Measurements from ENCODE around the gene CEP78.

The CEP78 gene

GRCh38 chr9:78314953-78315870 lies 79.3 kb downstream of the CEP78 start:
- Histone ChIP-seq H3K4me1 (peaks cover 0 to 11% (median 0%) of the 10 kb centered on the region in 10 experiments; a peak in 7 of 20 replicates), H3K9me3 (replicated peaks in 1 of 11) (peaks cover 0 to 8% (median 0%) of the 10 kb centered on the region in 11 experiments; a peak in 1 of 22 replicates), H3K27me3 (no peaks in the 10 kb centered on the region), H3K27ac (peak overlapping the region in 1 of 11 experiments; percentile 10; a peak in 1 of 22 replicates), H3K4me2 (peak overlapping the region in 4 of 11 experiments; percentile 13 to 39 (median 17); a peak in 6 of 22 replicates), H3K36me3 (peaks cover 64 to 96% (median 95%) of the 10 kb centered on the region in 11 experiments), H3K4me3 (no peak overlapping the region), H4K20me1 (peaks cover 0 to 88% (median 24%) of the 10 kb centered on the region in 11 experiments; a peak in 14 of 22 replicates), H3K9ac (no peak overlapping the region; a peak in 2 of 22 replicates)
- no peak for TF ChIP-seq Cebpa-rat (IDR thresholded peaks at IDR 0.05)

GRCh38 chr9:78316166-78316892 lies 80.5 kb downstream of the CEP78 start:
- Histone ChIP-seq H3K4me3 (no peak overlapping the region), H3K9me3 (replicated peaks in 1 of 11) (peaks cover 0 to 8% (median 0%) of the 10 kb centered on the region in 11 experiments; a peak in 1 of 22 replicates), H3K27me3 (no peaks in the 10 kb centered on the region), H3K4me1 (peaks cover 0 to 11% (median 0%) of the 10 kb centered on the region in 10 experiments; a peak in 7 of 20 replicates), H3K4me2 (no peak overlapping the region), H4K20me1 (peaks cover 0 to 87% (median 24%) of the 10 kb centered on the region in 11 experiments; a peak in 14 of 22 replicates), H3K36me3 (peaks cover 61 to 96% (median 92%) of the 10 kb centered on the region in 11 experiments), H3K9ac (no peak overlapping the region), H3K27ac (no peak overlapping the region)
- TF ChIP-seq Cebpa-rat (IDR thresholded peaks at IDR 0.05): no peak

- Histone ChIP-seq H3K4me2 (no peak overlapping the region), H3K36me3 (peaks cover 54 to 100% (median 90%) of the 10 kb centered on the region in 11 experiments), H3K27me3 (no peaks in the 10 kb centered on the region), H3K4me1 (peaks cover 7 to 25% (median 9%) of the 10 kb centered on the region in 10 experiments; a peak in 17 of 20 replicates), H3K9me3 (replicated peaks in 1 of 11) (peaks cover 0 to 8% (median 0%) of the 10 kb centered on the region in 11 experiments; a peak in 1 of 22 replicates), H3K27ac (no peak overlapping the region), H3K9ac (no peak overlapping the region), H4K20me1 (peaks cover 0 to 86% (median 22%) of the 10 kb centered on the region in 11 experiments; a peak in 14 of 22 replicates), H3K4me3 (no peak overlapping the region)
- no peak for TF ChIP-seq Cebpa-rat (IDR thresholded peaks at IDR 0.05)
Observed at GRCh38 chr9:78319197-78320029, 83.5 kb downstream of the CEP78 start.

GRCh38 chr9:78320030-78320693 lies 84.3 kb downstream of the CEP78 start:
- Histone ChIP-seq H3K27ac (no peak overlapping the region), H3K9ac (no peak overlapping the region), H3K4me1 (peaks cover 11 to 27% (median 16%) of the 10 kb centered on the region in 10 experiments; a peak in 18 of 20 replicates), H3K4me3 (no peak overlapping the region), H3K27me3 (no peaks in the 10 kb centered on the region), H3K4me2 (no peak overlapping the region), H4K20me1 (peaks cover 0 to 86% (median 15%) of the 10 kb centered on the region in 11 experiments; a peak in 14 of 22 replicates), H3K36me3 (peaks cover 53 to 100% (median 89%) of the 10 kb centered on the region in 11 experiments), H3K9me3 (replicated peaks in 1 of 11) (peaks cover 0 to 8% (median 0%) of the 10 kb centered on the region in 11 experiments; a peak in 1 of 22 replicates)
- TF ChIP-seq Cebpa-rat (IDR thresholded peaks at IDR 0.05): no peak

GRCh38 chr9:78320875-78321496 lies 85.1 kb downstream of the CEP78 start:
- H3K9me3 ChIP-seq (replicated peaks in 1 of 11): peaks cover 0 to 8% (median 0%) of the 10 kb centered on the region in 11 experiments; a peak in 1 of 22 replicates
- peaks cover 45 to 100% (median 89%) of the 10 kb centered on the region in 11 experiments for H3K36me3 ChIP-seq
- no peak overlapping the region for H3K4me3 ChIP-seq
- no peak overlapping the region for H3K27ac ChIP-seq
- no peak overlapping the region for H3K4me2 ChIP-seq
- no peaks in the 10 kb centered on the region for H3K27me3 ChIP-seq
- TF ChIP-seq Cebpa-rat (IDR thresholded peaks at IDR 0.05): no peak
- H4K20me1 ChIP-seq: peaks cover 0 to 86% (median 6%) of the 10 kb centered on the region in 11 experiments; a peak in 8 of 22 replicates
- no peak overlapping the region for H3K9ac ChIP-seq
- H3K4me1 ChIP-seq: peaks cover 16 to 26% (median 23%) of the 10 kb centered on the region in 10 experiments; a peak in 18 of 20 replicates

GRCh38 chr9:78321505-78321904 lies 85.6 kb downstream of the CEP78 start:
- Histone ChIP-seq H3K36me3 (peaks cover 40 to 100% (median 87%) of the 10 kb centered on the region in 11 experiments), H3K27me3 (no peaks in the 10 kb centered on the region), H3K9ac (no peak overlapping the region), H3K4me3 (no peak overlapping the region), H3K9me3 (replicated peaks in 1 of 11) (peaks cover 0 to 8% (median 0%) of the 10 kb centered on the region in 11 experiments; a peak in 1 of 22 replicates), H4K20me1 (peaks cover 0 to 86% (median 2%) of the 10 kb centered on the region in 11 experiments; a peak in 8 of 22 replicates), H3K27ac (no peak overlapping the region), H3K4me2 (no peak overlapping the region), H3K4me1 (peaks cover 16 to 26% (median 23%) of the 10 kb centered on the region in 10 experiments; a peak in 18 of 20 replicates)
- no peak for TF ChIP-seq Cebpa-rat (IDR thresholded peaks at IDR 0.05)

- Histone ChIP-seq H3K27ac (no peak overlapping the region), H3K36me3 (peaks cover 34 to 98% (median 83%) of the 10 kb centered on the region in 11 experiments), H3K4me3 (no peak overlapping the region), H3K4me2 (peak overlapping the region in 8 of 11 experiments; percentile 1 to 52 (median 30); a peak in 10 of 22 replicates), H3K4me1 (peaks cover 16 to 26% (median 23%) of the 10 kb centered on the region in 10 experiments; a peak in 18 of 20 replicates), H3K27me3 (no peaks in the 10 kb centered on the region), H4K20me1 (peaks cover 0 to 77% (median 0%) of the 10 kb centered on the region in 11 experiments; a peak in 6 of 22 replicates), H3K9me3 (replicated peaks in 1 of 11) (peaks cover 0 to 6% (median 0%) of the 10 kb centered on the region in 11 experiments; a peak in 1 of 22 replicates), H3K9ac (no peak overlapping the region)
- no peak for TF ChIP-seq Cebpa-rat (IDR thresholded peaks at IDR 0.05)
Observed at GRCh38 chr9:78324068-78324650, 88.3 kb downstream of the CEP78 start.
